ENCODE measurements around the gene CARD10.

CARD10 gene

GRCh38 chr22:37499027-37499707, 20.0 kb downstream of the CARD10 start:
- TF ChIP-seq, protein P1, sequence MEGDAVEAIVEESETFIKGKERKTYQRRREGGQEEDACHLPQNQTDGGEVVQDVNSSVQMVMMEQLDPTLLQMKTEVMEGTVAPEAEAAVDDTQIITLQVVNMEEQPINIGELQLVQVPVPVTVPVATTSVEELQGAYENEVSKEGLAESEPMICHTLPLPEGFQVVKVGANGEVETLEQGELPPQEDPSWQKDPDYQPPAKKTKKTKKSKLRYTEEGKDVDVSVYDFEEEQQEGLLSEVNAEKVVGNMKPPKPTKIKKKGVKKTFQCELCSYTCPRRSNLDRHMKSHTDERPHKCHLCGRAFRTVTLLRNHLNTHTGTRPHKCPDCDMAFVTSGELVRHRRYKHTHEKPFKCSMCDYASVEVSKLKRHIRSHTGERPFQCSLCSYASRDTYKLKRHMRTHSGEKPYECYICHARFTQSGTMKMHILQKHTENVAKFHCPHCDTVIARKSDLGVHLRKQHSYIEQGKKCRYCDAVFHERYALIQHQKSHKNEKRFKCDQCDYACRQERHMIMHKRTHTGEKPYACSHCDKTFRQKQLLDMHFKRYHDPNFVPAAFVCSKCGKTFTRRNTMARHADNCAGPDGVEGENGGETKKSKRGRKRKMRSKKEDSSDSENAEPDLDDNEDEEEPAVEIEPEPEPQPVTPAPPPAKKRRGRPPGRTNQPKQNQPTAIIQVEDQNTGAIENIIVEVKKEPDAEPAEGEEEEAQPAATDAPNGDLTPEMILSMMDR (IDR thresholded peaks at IDR 0.05; ENCODE audit: low read depth, low read length), result no peak
- H3K36me3 ChIP-seq, result peaks cover 4% of the 10 kb centered on the region
- H3K27ac ChIP-seq, result peak overlapping the region; percentile 58
- H3K9me3 ChIP-seq (ENCODE audit: severe bottlenecking), result no peaks in the 10 kb centered on the region
- no peak overlapping the region for H3K4me3 ChIP-seq (ENCODE audit: low read depth, low read length)
- H3K27me3 ChIP-seq (ENCODE audit: insufficient read depth, low read depth, severe bottlenecking), result no peaks in the 10 kb centered on the region
- peak; percentile 53 for DNase-seq

GRCh38 chr22:37498289-37498909, 20.8 kb downstream of the CARD10 start:
- TF ChIP-seq, protein P1 (IDR thresholded peaks at IDR 0.05; ENCODE audit: low read depth, low read length), result peak; percentile 93
- H3K36me3 ChIP-seq, result peaks cover 3% of the 10 kb centered on the region
- peak overlapping the region; percentile 58 for H3K27ac ChIP-seq
- no peaks in the 10 kb centered on the region for H3K9me3 ChIP-seq (ENCODE audit: severe bottlenecking)
- DNase-seq, result peak; percentile 83
- no peaks in the 10 kb centered on the region for H3K27me3 ChIP-seq (ENCODE audit: insufficient read depth, low read depth, severe bottlenecking)
- H3K4me3 ChIP-seq (ENCODE audit: low read depth, low read length), result no peak overlapping the region

GRCh38 chr22:37497062-37497599, 22.1 kb downstream of the CARD10 start:
- TF ChIP-seq, protein P1 (IDR thresholded peaks at IDR 0.05; ENCODE audit: low read depth, low read length), result no peak
- Histone ChIP-seq H3K36me3 (peaks cover 5% of the 10 kb centered on the region), H3K27me3 (ENCODE audit: insufficient read depth, low read depth, severe bottlenecking) (no peaks in the 10 kb centered on the region), H3K9me3 (ENCODE audit: severe bottlenecking) (no peaks in the 10 kb centered on the region), H3K27ac (peak overlapping the region; percentile 58), H3K4me3 (ENCODE audit: low read depth, low read length) (no peak overlapping the region)
- DNase-seq, result no peak

DNA sequence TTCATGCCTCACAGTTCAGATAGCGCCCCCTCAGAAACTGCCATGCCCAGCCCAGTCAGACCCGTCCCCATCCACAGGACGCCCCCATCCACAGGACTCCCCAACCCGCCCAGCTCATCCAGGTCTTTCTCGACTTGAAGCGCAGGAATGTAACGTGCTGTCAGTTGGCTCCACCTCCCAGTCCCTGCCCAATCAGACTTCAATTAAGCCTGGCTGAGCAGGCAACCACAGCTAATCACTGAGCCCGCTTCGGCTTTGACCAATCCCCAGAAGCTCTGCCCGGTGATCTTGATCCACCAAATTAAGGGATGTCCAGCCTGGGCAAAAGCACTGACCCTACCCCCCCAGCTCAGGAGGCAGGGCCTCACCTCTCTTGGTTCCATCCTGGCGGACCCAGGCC, 22.6 kb downstream of the CARD10 start:
- TF ChIP-seq, protein P1 (IDR thresholded peaks at IDR 0.05; ENCODE audit: low read depth, low read length), result no peak
- no peak overlapping the region for H3K4me3 ChIP-seq (ENCODE audit: low read depth, low read length)
- H3K27ac ChIP-seq, result peak overlapping the region; percentile 58
- H3K9me3 ChIP-seq (ENCODE audit: severe bottlenecking), result no peaks in the 10 kb centered on the region
- H3K27me3 ChIP-seq (ENCODE audit: insufficient read depth, low read depth, severe bottlenecking), result no peaks in the 10 kb centered on the region
- H3K36me3 ChIP-seq, result peaks cover 9% of the 10 kb centered on the region
- DNase-seq, result peak; percentile 84

GRCh38 chr22:37493979-37494378, 25.2 kb downstream of the CARD10 start:
- no peak for DNase-seq
- Histone ChIP-seq H3K4me3 (ENCODE audit: low read depth, low read length) (no peak overlapping the region), H3K9me3 (ENCODE audit: severe bottlenecking) (no peaks in the 10 kb centered on the region), H3K27me3 (ENCODE audit: insufficient read depth, low read depth, severe bottlenecking) (no peaks in the 10 kb centered on the region), H3K27ac (no peak overlapping the region; the same call in 1 of the 2 replicates), H3K36me3 (peaks cover 23% of the 10 kb centered on the region)
- TF ChIP-seq, protein P1 (IDR thresholded peaks at IDR 0.05; ENCODE audit: low read depth, low read length), result no peak
